ENCODE data around the gene C1orf53.
A peak's percentile ranks its signal among the peaks of the same experiment; 100 is the strongest.

The C1orf53 gene

GRCh38 chr1:197905699-197906351 is 3.4 kb downstream of the C1orf53 start:
- DNase-seq (ENCODE audit: low read depth, low spot score) = no peak
- no peak overlapping the region for H3K4me3 ChIP-seq (ENCODE audit: low read length)

GRCh38 chr1:197907846-197908616 is 5.6 kb downstream of the C1orf53 start:
- no peak for DNase-seq (ENCODE audit: low read depth, low spot score)

GRCh38 chr1:197908716-197909220 is 6.3 kb downstream of the C1orf53 start:
- peak overlapping the region; percentile 15; the same call in 1 of the 2 replicates for H3K4me3 ChIP-seq (ENCODE audit: low read length)
- DNase-seq (ENCODE audit: low read depth, low spot score) = peak; percentile 30

More at GRCh38 chr1:197907846-197908616, 5.6 kb downstream of the C1orf53 start:
- no peak overlapping the region for H3K4me3 ChIP-seq (ENCODE audit: low read length)

- no peak for DNase-seq (ENCODE audit: low read depth, low spot score)
- H3K4me3 ChIP-seq (ENCODE audit: low read length) = no peak overlapping the region
Measured at GRCh38 chr1:197909384-197909783, 7.0 kb downstream of the C1orf53 start.

GRCh38 chr1:197910120-197910991 is 7.9 kb downstream of the C1orf53 start:
- no peak for DNase-seq (ENCODE audit: low read depth, low spot score)
- H3K4me3 ChIP-seq (ENCODE audit: low read length) = no peak overlapping the region

- peak overlapping the region; percentile 22 for H3K4me3 ChIP-seq (ENCODE audit: low read length)
- DNase-seq (ENCODE audit: low read depth, low spot score) = no peak
Measured at GRCh38 chr1:197911111-197911856, 8.9 kb downstream of the C1orf53 start.

GRCh38 chr1:197911857-197912696 is 9.6 kb downstream of the C1orf53 start:
- peak overlapping the region; percentile 22 for H3K4me3 ChIP-seq (ENCODE audit: low read length)
- DNase-seq (ENCODE audit: low read depth, low spot score) = no peak

GRCh38 chr1:197912739-197913494 is 10.5 kb downstream of the C1orf53 start:
- DNase-seq (ENCODE audit: low read depth, low spot score) = no peak
- H3K4me3 ChIP-seq (ENCODE audit: low read length) = no peak overlapping the region

- no peak for DNase-seq (ENCODE audit: low read depth, low spot score)
- no peak overlapping the region for H3K4me3 ChIP-seq (ENCODE audit: low read length)
Measured at GRCh38 chr1:197913495-197914276, 11.3 kb downstream of the C1orf53 start.

GRCh38 chr1:197914510-197914909 is 12.1 kb downstream of the C1orf53 start:
- H3K4me3 ChIP-seq (ENCODE audit: low read length) = no peak overlapping the region
- DNase-seq (ENCODE audit: low read depth, low spot score) = no peak

GRCh38 chr1:197915260-197915861 is 12.9 kb downstream of the C1orf53 start:
- DNase-seq (ENCODE audit: low read depth, low spot score) = no peak
- H3K4me3 ChIP-seq (ENCODE audit: low read length) = no peak overlapping the region

- no peak for DNase-seq (ENCODE audit: low read depth, low spot score)
- H3K4me3 ChIP-seq (ENCODE audit: low read length) = no peak overlapping the region
Measured at GRCh38 chr1:197915862-197916499, 13.6 kb downstream of the C1orf53 start.

- no peak overlapping the region for H3K4me3 ChIP-seq (ENCODE audit: low read length)
- DNase-seq (ENCODE audit: low read depth, low spot score) = no peak
Measured at GRCh38 chr1:197916500-197916983, 14.1 kb downstream of the C1orf53 start.

- DNase-seq (ENCODE audit: low read depth, low spot score) = no peak
- no peak overlapping the region for H3K4me3 ChIP-seq (ENCODE audit: low read length)
Measured at GRCh38 chr1:197917805-197918651, 15.6 kb downstream of the C1orf53 start.

Measured in Jurkat, Clone E6-1 (cell line).